K562 (cell line): ENCODE results near the gene SMAD3. TPM values are rescaled to one million over a fixed set of nuclear protein-coding genes. Genes with fewer than 3 reads are reported as not detected.
"Not testable (repeated sequence)": the region's sequence is repeated elsewhere in the genome, so short reads cannot be mapped to it uniquely, and the experiment has no call there.

Experiments
- ATAC-seq: fragments of 200-7000 bp; cut with Tn5 transposase; 3 replicates; pipeline ENCODE4 v1.9.1; 2020; ENCODE audit warnings: moderate library complexity
- BruUV-seq: library from RNA; stranded (reverse); fragments of 400-500 nt; replicated peaks from 2 replicates; lab custom pipeline; 2021; lab: Mats Ljungman, UMichigan
- CTCF ChIA-PET: fragments of 300-600 bp; formaldehyde crosslinking; extraction: SDS; loops from one replicate; lab custom pipeline; 2021; ENCODE audit warnings: low intra/inter-chr PET ratio; lab: Yijun Ruan, JAX
- POLR2A ChIA-PET: fragments of 300-600, 350-650 bp; sonication (Branson Sonifier 250); formaldehyde crosslinking; extraction: SDS; loops from one replicate; lab custom pipeline; 2021; ENCODE audit warnings: antibody characterized with exemption, inconsistent platforms; lab: Yijun Ruan, JAX
- DNase-seq, 4 experiments: peaks; one replicate each; pipeline versions ENCODE4 v3.0.0 to v3.0.0-alpha.2; 2011 to 2018; ENCODE audit warnings: low spot score in 3 of 4, mixed read lengths in 3 of 4; ENCODE audit errors: extremely low read depth in 1 of 4
- FAIRE-seq: peaks from 2 replicates; lab custom pipeline; 2011; peaks lifted over from hg19 to GRCh38; lab: Jason Lieb, UNC
- H2AFZ ChIP-seq: 2 replicates; pipeline ENCODE4 v1.6.0; 2011; ENCODE audit warnings: low read depth, low read length, control low read depth, inconsistent platforms
- H3K27ac ChIP-seq: fragments of 200-600 bp; 3 replicates; pipeline ENCODE4 v1.8.0; 2011; ENCODE audit warnings: low read depth, mild to moderate bottlenecking, control low read depth, inconsistent platforms, low read length, moderate library complexity, mixed read lengths; ENCODE audit errors: extremely low read depth
- H3K27me3 ChIP-seq, 2 experiments: fragments of 300-600 bp in 1 of 2; 2 replicates in 1 of 2; 3 replicates in 1 of 2; pipeline versions ENCODE4 v1.6.0 to v1.8.0; 2011; ENCODE audit warnings: inconsistent platforms in 2 of 2, low read length in 2 of 2, mild to moderate bottlenecking in 1 of 2, mixed read lengths in 1 of 2, moderate library complexity in 1 of 2; ENCODE audit not compliant: control insufficient read depth in 2 of 2, insufficient read depth in 2 of 2
- H3K36me3 ChIP-seq: fragments of 300-600 bp; 3 replicates; pipeline ENCODE4 v1.8.0; 2011; ENCODE audit warnings: mild to moderate bottlenecking, low read length, inconsistent platforms; ENCODE audit not compliant: control insufficient read depth, insufficient read depth
- H3K4me1 ChIP-seq, 2 experiments: fragments of 200-600 bp in 1 of 2; replicated peaks in 1 of 2; 2 replicates in 1 of 2; 3 replicates in 1 of 2; pipeline versions ENCODE4 v1.5.1 to v1.8.0; 2011; ENCODE audit warnings: inconsistent platforms in 2 of 2, low read length in 2 of 2, mild to moderate bottlenecking in 1 of 2, mixed read lengths in 1 of 2, moderate library complexity in 1 of 2; ENCODE audit not compliant: control insufficient read depth in 2 of 2, insufficient read depth in 2 of 2
- H3K4me2 ChIP-seq: 2 replicates; pipeline ENCODE4 v1.6.1; 2011; ENCODE audit warnings: low read length, control low read depth, inconsistent platforms, mixed read lengths; ENCODE audit not compliant: insufficient read depth
- H3K4me3 ChIP-seq: fragments of 200-600 bp; sonication (generic), shearing (Covaris generic); 2 replicates; pipeline ENCODE4 v1.5.1; 2016; ENCODE audit warnings: control low read depth, inconsistent platforms
- H3K79me2 ChIP-seq: fragments of 200-600 bp; 3 replicates; pipeline ENCODE4 v1.8.0; 2011; ENCODE audit warnings: low read length, inconsistent platforms; ENCODE audit not compliant: control insufficient read depth, insufficient read depth
- H3K9ac ChIP-seq, 2 experiments: 2 replicates each; pipeline versions ENCODE4 v1.6.0 to v1.6.1; 2011; ENCODE audit warnings: low read depth in 2 of 2, low read length in 2 of 2, control low read depth in 1 of 2, inconsistent platforms in 1 of 2, mild to moderate bottlenecking in 1 of 2, mixed read lengths in 1 of 2; ENCODE audit not compliant: insufficient read depth in 1 of 2
- H3K9me1 ChIP-seq: one replicate; pipeline ENCODE4 v1.6.0; 2011; ENCODE audit warnings: inconsistent platforms, mild to moderate bottlenecking, low read length, moderate library complexity; ENCODE audit not compliant: control insufficient read depth, insufficient read depth
- H3K9me3 ChIP-seq: replicated peaks from 2 replicates; pipeline ENCODE4 v1.5.1; 2011; ENCODE audit warnings: low read depth, low read length, inconsistent platforms; ENCODE audit not compliant: control insufficient read depth, insufficient read depth
- H4K20me1 ChIP-seq: replicated peaks from 2 replicates; pipeline ENCODE4 v1.6.1; 2011; ENCODE audit warnings: low read length, inconsistent platforms, mixed read lengths; ENCODE audit not compliant: control insufficient read depth, insufficient read depth
- CEBPB ChIP-seq: fragments of 450-650 bp; IDR thresholded peaks from 2 replicates; pipeline ENCODE4 v1.6.1; 2016; ENCODE audit warnings: missing genetic modification characterization, missing compliant biosample characterization
- CEBPG ChIP-seq, 3 experiments: fragments of 200-800 bp in 1 of 3; sonication (Bioruptor generic) in 1 of 3; sonication (generic) in 1 of 3; formaldehyde crosslinking in 1 of 3; IDR thresholded peaks in 2 of 3; conservative IDR thresholded peaks in 1 of 3; 2 replicates each; pipeline versions ENCODE4 v1.6.1 to v1.8.0; 2016 to 2022; ENCODE audit warnings: missing compliant biosample characterization in 2 of 3, missing genetic modification characterization in 2 of 3, mild to moderate bottlenecking in 1 of 3, missing genetic modification reagents in 1 of 3
- RBM25 ChIP-seq: fragments of 200-400 bp; formaldehyde crosslinking; IDR thresholded peaks from 2 replicates; pipeline ENCODE4 v1.6.1; 2018; ENCODE audit warnings: low read length, low read depth, moderate library complexity; ENCODE audit not compliant: severe bottlenecking
- ZNF121 ChIP-seq: sonication (generic); formaldehyde crosslinking; conservative IDR thresholded peaks from 2 replicates; pipeline ENCODE4 v1.8.0; 2022; ENCODE audit warnings: missing genetic modification reagents
- WGBS: fragments of 100-300 bp; shearing (Covaris generic); methylation state at CpG from one replicate; pipeline ENCODE4 v1.1.6; 2016; ENCODE audit warnings: low coverage, mixed read lengths; ENCODE audit not compliant: insufficient coverage; ENCODE audit errors: missing lambda C conversion rate; 5-methylcytosine and 5-hydroxymethylcytosine counted together
- in situ Hi-C: fragments of 300-500 bp; cut with MboI; formaldehyde crosslinking; loops from 4 replicates; pipeline ENCODE4 v1.15.0; 2018; ENCODE audit warnings: inconsistent platforms, mixed read lengths
- intact Hi-C: fragments of 100-400 bp; cut with micrococcal nuclease; formaldehyde crosslinking; loops from 2 replicates; pipeline ENCODE4 v1.14.2; 2022
- polyA plus RNA-seq, 8 experiments: library from polyadenylated mRNA; depleted of rRNA in 4 of 8; stranded (reverse) in 5 of 8; unstranded in 3 of 8; fragments of >200 nt; fragmentation: Nextera tagmentation in 2 of 8; fragmentation: Illumina TruSeq in 1 of 8; extraction: Ambion mirVana in 2 of 8; extraction: Trizol in 1 of 8; gene quantifications; 2 replicates each; pipeline versions ENCODE4 v1.2.1 to v1.2.3, GENCODE V29; 2011 to 2014; ENCODE audit warnings: inconsistent platforms in 1 of 8, missing spikeins in 1 of 8
- total RNA-seq, 7 experiments: library from RNA; depleted of rRNA in 6 of 7; stranded (reverse); fragments of >200 nt in 6 of 7; fragmentation: Illumina TruSeq in 2 of 7; extraction: Trizol in 2 of 7; gene quantifications; 2 replicates each; pipeline versions ENCODE4 v1.2.1 to v1.2.3, GENCODE V29; 2011 to 2021; ENCODE audit warnings: low replicate concordance in 1 of 7

SMAD3 gene
- total and polyA plus RNA-seq, 9 of the 15 experiments (the other 6 are each of a cell fraction or from before 2014, with no cell fraction given) = 4.3 to 39.2 (median 11.1) TPM

DNA sequence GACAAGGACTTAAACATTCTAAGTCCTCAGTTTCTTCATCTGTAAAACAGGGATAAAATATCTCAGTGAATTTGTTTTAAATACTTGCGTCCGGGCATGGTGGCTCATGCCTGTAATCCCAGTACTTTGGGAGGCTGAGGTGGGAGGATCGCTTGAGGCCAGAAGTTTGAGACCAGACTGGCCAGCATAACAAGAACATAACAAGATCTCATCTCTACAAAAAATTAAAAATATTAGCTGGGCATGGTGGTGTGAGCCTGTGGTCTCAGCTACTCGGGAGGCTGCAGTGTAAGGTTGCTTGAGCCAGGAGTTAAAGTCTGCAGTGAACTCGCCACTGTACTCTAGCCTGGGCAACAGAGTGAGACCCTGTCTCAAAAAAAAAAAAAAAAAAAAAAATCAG lies 57.4 kb downstream of the SMAD3 start:
- in situ Hi-C loops, DNase-seq, H3K9me3 ChIP-seq, H3K9ac ChIP-seq, intact Hi-C loops, ATAC-seq, BruUV-seq, H3K27ac ChIP-seq, H3K36me3 ChIP-seq, H3K9me1 ChIP-seq, H3K27me3 ChIP-seq, CTCF ChIA-PET, H3K4me3 ChIP-seq, H3K4me2 ChIP-seq, FAIRE-seq, H4K20me1 ChIP-seq, H2AFZ ChIP-seq: not testable (repeated sequence)
- POLR2A ChIA-PET = interaction anchor here (1.1 to 2.1 kb wide), 2 partner anchors 10 to 15 kb away, joined by 4 to 6 read pairs; no protein-coding TSS in a partner anchor
- TF ChIP-seq RBM25 = peak; percentile 6
- TF ChIP-seq ZNF121 (CRISPR knock-in tag) = 0 out of 2 replicates have a peak, but pooled peaks have one; percentile 38
- 74% methylated on average over 5 of the region's 5 CpGs for WGBS
- Histone ChIP-seq H3K79me2 (peaks cover 51% of the 10 kb centered on the region), H3K4me1 (peaks cover 36 to 73% of the 10 kb centered on the region in 2 experiments)

DNA sequence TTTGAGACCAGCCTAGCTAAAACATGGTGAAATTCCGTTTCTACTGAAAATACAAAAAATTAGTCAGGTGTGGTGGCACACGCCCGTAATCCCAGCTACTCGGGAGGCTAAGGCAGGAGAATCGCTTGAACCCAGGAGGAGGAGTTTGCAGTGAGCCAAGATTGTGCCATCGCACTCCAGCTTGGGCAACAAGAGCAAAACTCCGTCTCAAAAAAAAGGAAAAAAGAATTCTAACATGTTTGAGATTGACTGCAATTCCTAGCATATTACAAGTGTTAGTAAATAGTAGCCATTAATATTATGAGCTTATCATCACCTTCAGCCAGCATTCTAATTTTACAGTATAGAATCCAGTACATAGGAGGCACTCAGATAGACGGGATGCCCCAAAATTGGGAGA lies 57.9 kb downstream of the SMAD3 start:
- in situ Hi-C loops; H3K27me3 ChIP-seq; H2AFZ ChIP-seq; BruUV-seq; FAIRE-seq; H3K4me2 ChIP-seq; ATAC-seq; intact Hi-C loops; H3K9ac ChIP-seq; DNase-seq; H3K9me3 ChIP-seq; CTCF ChIA-PET; H4K20me1 ChIP-seq; H3K9me1 ChIP-seq; H3K4me3 ChIP-seq; H3K36me3 ChIP-seq; TF ChIP-seq CEBPG (CRISPR knock-in tag; IDR thresholded peaks at IDR 0.05): not testable (repeated sequence)
- POLR2A ChIA-PET = interaction anchor here (1.1 to 2.1 kb wide), 5 partner anchors 8 to 59 kb away, joined by 3 to 6 read pairs (median 4); no protein-coding TSS in a partner anchor
- Histone ChIP-seq H3K79me2 (peaks cover 55% of the 10 kb centered on the region), H3K4me1 (peaks cover 33 to 74% of the 10 kb centered on the region in 2 experiments), H3K27ac (peak overlapping the region; percentile 83; the same call in 1 of the 3 replicates)
- TF ChIP-seq CEBPG (tag; conservative IDR thresholded peaks at IDR 0.05 in 1 of 2, IDR thresholded peaks at IDR 0.05 in 1 of 2) (peak in 1 of 2 experiments; percentile 43; a peak in 1 of 4 replicates), CEBPB (tag) (peak; percentile 84)
- 86% methylated on average over 8 of the region's 8 CpGs for WGBS
